PFSK-1 (cell line): ENCODE measurements around the gene DYRK2.

ENCODE experiments used
- POLR2AphosphoS5 ChIP-seq: IDR thresholded peaks from 2 replicates; pipeline ENCODE4 v1.6.1; 2012; ENCODE audit warnings: low read depth, mild to moderate bottlenecking, control low read depth, low read length, moderate library complexity
- REST ChIP-seq, 2 experiments: IDR thresholded peaks; 2 replicates each; pipeline versions ENCODE4 v1.6.1 to v1.8.0; 2011 to 2012; ENCODE audit warnings: low read depth in 2 of 2, low read length in 2 of 2, control low read depth in 1 of 2, inconsistent platforms in 1 of 2, mild to moderate bottlenecking in 1 of 2, moderate library complexity in 1 of 2; ENCODE audit not compliant: insufficient read depth in 1 of 2
- TAF1 ChIP-seq: IDR thresholded peaks from 2 replicates; pipeline ENCODE4 v1.6.1; 2012; ENCODE audit warnings: low read length, control low read depth, borderline replicate concordance; ENCODE audit not compliant: insufficient read depth

GRCh38 chr12:67658486-67658885 lies 9.9 kb downstream of the DYRK2 start:
- TF ChIP-seq POLR2AphosphoS5 (no peak), REST (IDR thresholded peaks at IDR 0.05; ENCODE audit: insufficient read depth in 1 of 2, low read depth in 2 of 2, low read length in 2 of 2) (no peak), TAF1 (no peak)
